Astrocyte of the cerebellum (primary cell): ENCODE results near the gene ACTG2.
"Not testable (repeated sequence)": the region's sequence is repeated elsewhere in the genome, so short reads cannot be mapped to it uniquely, and the experiment has no call there.

Experiments used
- DNase-seq: peaks from one replicate; pipeline ENCODE4 v3.0.0-alpha.2; 2011; ENCODE audit warnings: low read depth
- H3K4me3 ChIP-seq: 2 replicates; pipeline ENCODE4 v1.5.1; 2011; ENCODE audit warnings: mild to moderate bottlenecking, low read depth, low read length, moderate library complexity
- in situ Hi-C: cut with HindIII; loops from 2 replicates; pipeline ENCODE4 v1.10.0; 2017; ENCODE audit warnings: low sequenced_read_pairs
- TF ChIP-seq, protein P1 (sequence below): IDR thresholded peaks from 2 replicates; pipeline ENCODE4 v1.5.1; 2012; ENCODE audit warnings: low read length, low read depth, moderate library complexity, mild to moderate bottlenecking; ENCODE audit errors: missing control alignments

ACTG2 gene

GRCh38 chr2:73885406-73885805 lies 7.4 kb upstream of the ACTG2 start:
- TF ChIP-seq, protein P1, sequence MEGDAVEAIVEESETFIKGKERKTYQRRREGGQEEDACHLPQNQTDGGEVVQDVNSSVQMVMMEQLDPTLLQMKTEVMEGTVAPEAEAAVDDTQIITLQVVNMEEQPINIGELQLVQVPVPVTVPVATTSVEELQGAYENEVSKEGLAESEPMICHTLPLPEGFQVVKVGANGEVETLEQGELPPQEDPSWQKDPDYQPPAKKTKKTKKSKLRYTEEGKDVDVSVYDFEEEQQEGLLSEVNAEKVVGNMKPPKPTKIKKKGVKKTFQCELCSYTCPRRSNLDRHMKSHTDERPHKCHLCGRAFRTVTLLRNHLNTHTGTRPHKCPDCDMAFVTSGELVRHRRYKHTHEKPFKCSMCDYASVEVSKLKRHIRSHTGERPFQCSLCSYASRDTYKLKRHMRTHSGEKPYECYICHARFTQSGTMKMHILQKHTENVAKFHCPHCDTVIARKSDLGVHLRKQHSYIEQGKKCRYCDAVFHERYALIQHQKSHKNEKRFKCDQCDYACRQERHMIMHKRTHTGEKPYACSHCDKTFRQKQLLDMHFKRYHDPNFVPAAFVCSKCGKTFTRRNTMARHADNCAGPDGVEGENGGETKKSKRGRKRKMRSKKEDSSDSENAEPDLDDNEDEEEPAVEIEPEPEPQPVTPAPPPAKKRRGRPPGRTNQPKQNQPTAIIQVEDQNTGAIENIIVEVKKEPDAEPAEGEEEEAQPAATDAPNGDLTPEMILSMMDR: no peak
- no peak for DNase-seq
- in situ Hi-C loops: no loop called here
- no peak overlapping the region for H3K4me3 ChIP-seq

DNA sequence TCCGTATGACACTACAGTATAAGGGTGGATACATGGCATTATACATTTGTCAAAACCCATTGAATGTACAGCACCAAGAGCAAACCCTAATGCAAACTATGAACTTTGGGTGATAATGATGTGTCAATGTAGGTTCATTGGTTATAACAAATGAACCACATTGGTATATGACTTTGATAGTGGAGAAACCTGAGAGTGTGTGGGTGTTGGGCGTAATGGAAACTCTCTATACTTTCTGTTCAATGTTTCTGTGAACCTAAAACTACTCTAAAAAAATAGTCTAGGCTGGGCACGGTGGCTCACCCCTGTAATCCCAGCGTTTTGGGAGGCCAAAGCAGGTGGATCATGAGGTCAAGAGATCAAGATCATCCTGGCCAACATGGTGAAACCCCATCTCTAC lies 6.5 kb upstream of the ACTG2 start:
- no peak for DNase-seq
- TF ChIP-seq, protein P1: no peak
- in situ Hi-C loops: no loop called here

DNA sequence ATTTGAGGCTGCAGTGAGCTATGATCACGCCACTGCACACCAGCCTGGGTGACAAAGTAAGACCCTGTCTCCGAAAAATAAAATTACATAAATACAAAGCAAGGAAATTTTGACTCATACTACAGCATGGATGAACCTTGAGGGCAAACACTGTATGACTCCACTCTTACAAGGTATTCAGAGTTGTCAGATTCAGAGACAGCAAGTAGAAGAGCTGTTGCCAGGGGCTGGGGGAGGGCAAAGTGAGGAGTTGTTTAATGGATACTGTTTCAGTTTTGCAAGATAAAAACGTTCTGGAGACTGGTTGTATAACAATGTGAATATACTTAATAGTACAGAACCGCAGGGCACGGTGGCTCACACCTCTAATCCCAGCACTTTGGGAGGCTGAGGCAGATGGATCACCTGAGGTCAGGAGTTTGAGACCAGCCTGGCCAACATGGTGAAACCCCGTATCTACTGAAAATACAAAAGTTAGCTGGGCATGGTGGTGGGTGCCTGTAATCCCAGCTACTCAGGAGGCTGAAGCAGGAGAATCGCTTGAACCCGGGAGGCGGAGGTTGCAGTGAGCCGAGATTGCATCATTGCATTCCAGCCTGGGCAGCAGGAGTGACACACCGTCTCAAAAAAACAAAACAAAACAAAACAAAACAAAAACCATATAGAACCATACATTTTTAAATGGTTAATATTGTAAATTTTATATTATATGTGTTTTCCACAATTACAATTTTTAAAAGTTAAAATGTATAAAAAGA lies 5.0 kb upstream of the ACTG2 start:
- in situ Hi-C loops, H3K4me3 ChIP-seq, DNase-seq: not testable (repeated sequence)

More for the DNA sequence above, 6.5 kb upstream of the ACTG2 start:
- H3K4me3 ChIP-seq: no peak overlapping the region

GRCh38 chr2:73888388-73888787 lies 4.4 kb upstream of the ACTG2 start:
- in situ Hi-C loops: no loop called here
- TF ChIP-seq, protein P1: no peak
- H3K4me3 ChIP-seq: no peak overlapping the region
- no peak for DNase-seq

DNA sequence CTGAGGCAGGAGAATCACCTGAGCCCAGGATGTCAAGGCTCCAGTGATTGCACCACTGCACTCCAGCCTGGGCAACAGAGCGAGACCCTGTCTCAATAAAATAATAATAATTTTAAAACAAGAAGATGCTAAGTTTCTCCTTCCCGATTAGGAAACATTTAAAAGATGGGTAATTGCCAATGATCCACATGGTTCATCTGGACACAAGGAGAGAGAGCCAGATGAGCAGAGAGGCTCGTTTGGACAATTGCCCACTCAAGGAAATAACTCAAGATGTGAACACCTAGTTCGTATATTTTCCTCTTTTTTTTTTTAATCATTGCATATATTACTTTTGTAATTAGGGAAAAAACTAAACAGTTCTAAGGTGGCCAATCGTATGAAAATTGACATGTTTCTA lies 3.6 kb upstream of the ACTG2 start:
- in situ Hi-C loops: no loop called here
- DNase-seq: no peak
- TF ChIP-seq, protein P1: no peak
- H3K4me3 ChIP-seq: no peak overlapping the region

DNA sequence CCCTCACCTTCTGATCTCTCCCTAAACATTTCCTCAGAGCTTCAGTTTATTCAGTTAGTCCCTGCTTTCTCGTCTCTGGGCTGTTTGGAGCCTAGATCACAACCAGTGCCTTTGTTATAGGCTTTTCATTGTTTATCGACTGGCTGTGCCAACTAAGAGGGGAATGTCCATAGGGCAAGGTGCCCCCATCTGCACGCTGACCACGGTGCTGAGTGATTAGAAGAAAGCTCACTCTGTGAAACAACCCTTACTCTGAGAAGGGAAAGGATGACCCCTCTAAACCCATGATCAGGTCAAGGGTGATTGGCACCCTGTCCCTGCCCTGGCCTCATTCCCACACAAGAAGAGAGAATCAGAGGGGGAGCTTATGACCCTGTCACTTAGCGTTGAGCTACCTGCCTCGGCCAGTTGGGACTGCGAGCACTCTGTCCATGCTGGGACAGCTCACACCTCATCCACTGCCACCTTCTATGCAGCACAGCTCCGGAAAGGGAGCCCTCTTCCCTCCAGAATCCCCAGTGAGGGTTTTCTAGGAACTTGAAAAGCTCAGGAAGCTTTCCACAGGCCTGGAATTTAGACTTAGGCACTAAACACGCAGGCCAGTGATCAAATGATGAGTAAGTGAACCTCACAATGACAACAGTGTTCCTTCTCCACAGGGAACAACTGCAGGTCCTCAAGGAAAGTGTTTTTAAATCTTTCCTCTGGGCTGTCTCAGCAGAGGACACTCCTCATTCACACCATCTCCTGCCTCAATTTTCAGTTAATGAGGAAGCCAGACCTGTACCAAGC lies 2.3 kb upstream of the ACTG2 start:
- DNase-seq: no peak
- in situ Hi-C loops: no loop called here
- no peak overlapping the region for H3K4me3 ChIP-seq
- TF ChIP-seq, protein P1: no peak
